GM21737 (cell line): ENCODE data around the gene GPATCH2.
A peak's percentile ranks its signal among the peaks of the same experiment; 100 is the strongest.
"Not testable (repeated sequence)": the region's sequence is repeated elsewhere in the genome, so short reads cannot be mapped to it uniquely, and the experiment has no call there.

Experiments used
- ATAC-seq: cut with Tn5 transposase; IDR thresholded peaks from one replicate; pipeline ENCODE4 v1.9.1; 2021; ENCODE audit warnings: mild to moderate bottlenecking, moderate library complexity; ENCODE audit not compliant: unreplicated experiment

The GPATCH2 gene

DNA sequence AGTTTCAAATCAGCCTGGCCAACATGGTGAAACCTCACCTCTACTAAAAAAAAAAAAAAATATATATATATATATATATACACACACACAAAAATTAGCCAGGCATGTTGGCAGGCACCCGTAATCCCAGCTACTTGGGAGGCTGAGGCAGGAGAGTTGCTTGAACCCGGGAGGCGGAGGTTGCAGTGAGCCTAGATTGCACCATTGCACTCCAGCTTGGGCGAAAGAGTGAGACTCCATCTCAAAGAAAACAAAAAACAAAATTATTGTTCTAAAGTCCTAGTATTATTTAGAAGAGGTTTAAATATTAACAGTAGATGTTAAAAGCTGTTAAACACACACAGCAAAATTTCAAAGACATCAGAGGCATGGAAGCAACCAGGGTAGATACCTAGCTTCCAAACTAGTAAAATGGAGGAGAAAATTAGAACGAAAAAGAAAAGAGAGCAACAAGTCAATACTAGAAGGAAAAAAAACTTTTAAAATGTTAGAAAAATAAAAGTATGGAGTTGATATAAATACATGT, 46.5 kb downstream of the GPATCH2 start:
- not testable (repeated sequence) for ATAC-seq

- no peak for ATAC-seq
These were observed 53.6 kb downstream of the GPATCH2 start for GRCh38 chr1:217577336-217577735.

DNA sequence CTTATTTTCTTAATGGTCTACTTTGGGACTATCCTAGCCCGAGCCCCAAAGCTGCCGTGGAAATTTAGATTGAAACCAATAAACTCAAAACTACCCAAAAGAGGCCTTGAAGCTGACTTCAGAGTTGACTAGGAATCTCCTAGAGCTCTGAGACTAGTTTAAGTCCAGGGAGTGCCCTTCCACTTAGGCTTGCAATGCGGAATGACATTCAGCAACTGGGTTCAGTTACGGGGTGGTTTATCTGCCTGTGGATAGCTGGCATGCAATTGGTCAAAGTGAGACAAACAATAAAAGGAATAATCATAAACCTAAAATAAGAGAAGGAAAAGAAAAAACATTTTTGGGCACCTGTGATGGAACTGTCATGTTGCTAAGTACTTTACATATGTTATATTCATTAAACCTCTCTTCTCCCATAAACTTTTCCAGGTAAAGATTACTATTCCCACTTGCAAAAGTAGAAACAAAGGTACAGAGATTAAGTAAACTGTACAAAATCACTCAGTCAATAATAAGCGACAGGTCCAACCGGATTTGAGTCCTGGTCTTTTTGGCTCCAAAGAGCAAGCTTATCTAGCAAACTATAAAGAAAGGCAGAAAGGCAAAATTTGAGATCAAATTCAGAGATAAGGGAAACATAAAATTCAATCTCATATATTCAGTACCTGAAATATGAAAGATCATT, 56.5 kb downstream of the GPATCH2 start:
- ATAC-seq: no peak

- ATAC-seq: no peak
These were observed 61.9 kb downstream of the GPATCH2 start for GRCh38 chr1:217569021-217569420.

GRCh38 chr1:217568200-217568599, 62.7 kb downstream of the GPATCH2 start:
- ATAC-seq: no peak

- ATAC-seq: no peak
These were observed 66.1 kb downstream of the GPATCH2 start for GRCh38 chr1:217564833-217565232.

GRCh38 chr1:217564207-217564606, 66.7 kb downstream of the GPATCH2 start:
- ATAC-seq: no peak

- no peak for ATAC-seq
These were observed 67.7 kb downstream of the GPATCH2 start for GRCh38 chr1:217563179-217563578.

DNA sequence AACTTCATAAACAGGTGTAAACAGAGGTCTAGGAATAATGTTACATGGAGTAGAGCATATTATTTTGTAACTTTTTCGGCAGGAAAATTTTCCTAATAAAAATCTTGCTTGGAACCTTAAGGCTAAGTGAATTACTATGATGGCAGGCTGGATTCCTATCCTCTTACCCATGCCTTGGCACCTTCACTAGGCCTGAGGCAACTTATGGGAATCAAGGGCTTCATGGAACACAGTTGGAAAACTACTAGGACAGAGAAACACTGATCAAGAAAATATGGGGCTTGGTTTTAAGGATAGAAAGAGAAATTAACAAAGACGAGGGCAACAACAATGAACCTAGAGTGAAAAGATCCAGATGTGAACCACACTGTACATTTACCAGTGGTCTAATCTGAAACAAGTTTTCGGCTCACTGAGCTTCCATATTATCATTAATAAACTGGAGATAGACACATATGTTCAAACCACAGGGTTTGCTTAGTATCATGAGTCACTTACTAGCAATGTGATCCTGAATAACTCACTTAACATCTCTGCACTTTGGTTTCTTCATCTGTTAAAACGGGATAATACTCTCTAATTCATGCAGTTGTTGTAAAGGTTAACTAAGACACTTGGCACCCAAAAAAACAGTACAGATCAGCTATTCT, 68.5 kb downstream of the GPATCH2 start:
- ATAC-seq: no peak

- no peak for ATAC-seq
These were observed 69.4 kb downstream of the GPATCH2 start for GRCh38 chr1:217561446-217561845.

GRCh38 chr1:217554849-217555248, 76.0 kb downstream of the GPATCH2 start:
- no peak for ATAC-seq

DNA sequence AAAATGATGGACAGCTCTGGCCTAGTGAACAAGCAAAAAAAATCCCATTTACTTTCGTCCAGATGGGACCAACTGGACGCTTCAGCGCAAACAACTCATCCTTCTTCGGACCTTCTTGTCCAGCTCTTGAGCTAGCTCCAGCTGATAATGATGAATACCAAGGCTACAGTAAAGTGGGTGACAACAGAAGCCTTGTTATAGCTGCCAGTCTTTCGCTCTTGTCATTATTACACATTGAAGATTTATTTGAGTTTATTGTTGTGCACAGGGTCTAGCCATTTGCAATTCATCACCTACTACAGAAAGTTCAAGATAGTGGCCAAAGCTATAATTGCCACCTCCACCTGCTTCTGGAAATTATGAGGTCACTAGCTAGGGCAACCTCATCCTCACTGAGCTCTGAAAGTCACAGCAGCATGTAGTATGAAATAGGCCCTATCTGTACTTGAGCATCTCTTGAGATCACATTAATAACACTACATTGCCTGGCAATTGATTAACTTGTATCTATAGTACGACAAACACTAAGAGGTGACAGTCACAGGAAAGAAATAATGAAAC, 76.9 kb downstream of the GPATCH2 start:
- no peak for ATAC-seq

- ATAC-seq: no peak
These were observed 78.4 kb downstream of the GPATCH2 start for GRCh38 chr1:217552339-217552951.

GRCh38 chr1:217542837-217543236, 88.1 kb downstream of the GPATCH2 start:
- ATAC-seq: peak; percentile 90

- no peak for ATAC-seq
These were observed 88.6 kb downstream of the GPATCH2 start for GRCh38 chr1:217542136-217542777.

GRCh38 chr1:217540321-217540720, 90.6 kb downstream of the GPATCH2 start:
- no peak for ATAC-seq

- no peak for ATAC-seq
These were observed 91.4 kb downstream of the GPATCH2 start for GRCh38 chr1:217539510-217539909.

GRCh38 chr1:217535601-217536377, 95.1 kb downstream of the GPATCH2 start:
- no peak for ATAC-seq

- no peak for ATAC-seq
These were observed 96.3 kb downstream of the GPATCH2 start for GRCh38 chr1:217534566-217534965.

GRCh38 chr1:217528271-217528670, 102.6 kb downstream of the GPATCH2 start:
- no peak for ATAC-seq
